ENCODE measurements around the gene PTAFR. TPM values are rescaled to one million over a fixed set of nuclear protein-coding genes. Genes with fewer than 3 reads are reported as not detected.
A peak's percentile ranks its signal among the peaks of the same experiment; 100 is the strongest.

Gene PTAFR
- total and polyA plus RNA-seq, 2 of the 4 experiments (the other 2 are of a cell fraction) = 0.17 to 0.18 TPM

GRCh38 chr1:28159680-28160079 is 16.8 kb downstream of the PTAFR start:
- TF ChIP-seq CEBPB (IDR thresholded peaks at IDR 0.05; ENCODE audit: low read depth, low read length) = no peak
- no peak for TF ChIP-seq CTCF (conservative IDR thresholded peaks at IDR 0.05; ENCODE audit: low read depth, low read length)
- TF ChIP-seq FOS (IDR thresholded peaks at IDR 0.05; ENCODE audit: low read depth, low read length) = no peak
- no peak for TF ChIP-seq SMC3 (IDR thresholded peaks at IDR 0.05; ENCODE audit: low read depth, low read length)
- TF ChIP-seq MXI1 (IDR thresholded peaks at IDR 0.05; ENCODE audit: borderline replicate concordance, low read depth, low read length) = no peak
- TF ChIP-seq MAZ (IDR thresholded peaks at IDR 0.05; ENCODE audit: borderline replicate concordance, low read depth, low read length) = no peak
- TF ChIP-seq RFX5 (IDR thresholded peaks at IDR 0.05; ENCODE audit: low read depth, low read length) = no peak
- no peak for TF ChIP-seq NFE2L2 (IDR thresholded peaks at IDR 0.05; ENCODE audit: low read depth, low read length)
- TF ChIP-seq RCOR1 (IDR thresholded peaks at IDR 0.05; ENCODE audit: insufficient replicate concordance, low read length) = no peak
- dilution Hi-C loops (cut with HindIII; ENCODE audit: low sequenced_read_pairs, unreplicated experiment) (no loop called here), intact Hi-C loops (cut with micrococcal nuclease) (loop anchor here (5.0 kb wide), 1 partner anchor 62 kb away; no protein-coding TSS in a partner anchor), in situ Hi-C loops (cut with MboI; ENCODE audit: low sequenced_read_pairs) (no loop called here)
- no peak overlapping the region for H3K23ac ChIP-seq (ENCODE audit: low read depth, low read length)
- 0 out of 2 replicates have a peak overlapping the region, but pooled peaks have one; percentile 23 for H4K91ac ChIP-seq (ENCODE audit: insufficient read depth, low read depth, low read length)
- no peak overlapping the region for H2AK5ac ChIP-seq (ENCODE audit: low read depth, low read length)
- H3K9ac ChIP-seq (ENCODE audit: low read depth, low read length) = no peak overlapping the region
- ChIA-PET POLR2A (ENCODE audit: unreplicated experiment) (interaction anchor here (0.6 kb wide), 1 partner anchor 34 kb away, joined by 3 read pairs; no protein-coding TSS in a partner anchor), CTCF (no interaction called here)
- no peaks in the 10 kb centered on the region for H3K27me3 ChIP-seq (ENCODE audit: control insufficient read depth, insufficient read depth, low read length)
- no peak for DNase-seq
- peak overlapping the region; percentile 38 for H2BK120ac ChIP-seq (ENCODE audit: low read depth, low read length)
- no TSS peak for BruUV-seq (replicated peaks)
- H3K9me1 ChIP-seq (ENCODE audit: insufficient read depth, low read length) = peaks cover 21% of the 10 kb centered on the region
- peak overlapping the region in 1 of 2 experiments; percentile 22; a peak in 1 of 4 replicates for H4K8ac ChIP-seq (ENCODE audit: low read depth in 2 of 2, low read length in 2 of 2)
- no peak overlapping the region for H3K27ac ChIP-seq (ENCODE audit: insufficient read depth, low read length)
- no peaks in the 10 kb centered on the region for H3K36me3 ChIP-seq (ENCODE audit: control insufficient read depth, insufficient read depth, low read length)
- H3K4me1 ChIP-seq (ENCODE audit: control insufficient read depth, insufficient read depth, low read length) = peaks cover 32% of the 10 kb centered on the region
- H4K20me1 ChIP-seq (ENCODE audit: insufficient read depth, low read length) = no peaks in the 10 kb centered on the region
- H2BK20ac ChIP-seq (ENCODE audit: low read depth, low read length) = no peak overlapping the region
- H3K4ac ChIP-seq (ENCODE audit: low read depth, low read length) = peak overlapping the region; percentile 39; the same call in 1 of the 2 replicates
- ATAC-seq (ENCODE audit: low read depth) = no peak
- H4K5ac ChIP-seq (ENCODE audit: low read depth, low read length) = no peak overlapping the region
- peak overlapping the region; percentile 39; the same call in 1 of the 2 replicates for H3K18ac ChIP-seq (ENCODE audit: low read depth, low read length)
- no peak overlapping the region for H2BK5ac ChIP-seq (ENCODE audit: low read depth, low read length, poor library complexity, severe bottlenecking)
- H3K14ac ChIP-seq (replicated peaks; ENCODE audit: low read depth, low read length) = no peak overlapping the region
- H3K9me3 ChIP-seq (ENCODE audit: control insufficient read depth, insufficient read depth, low read length) = no peaks in the 10 kb centered on the region
- no peak overlapping the region for H2BK15ac ChIP-seq (ENCODE audit: low read depth, low read length)
- H3K79me1 ChIP-seq (ENCODE audit: low read depth in 1 of 2, low read length in 2 of 2) = no peaks in the 10 kb centered on the region
- no peak overlapping the region for H3K56ac ChIP-seq (ENCODE audit: extremely low read depth, insufficient read depth, low read length)
- no peak overlapping the region for H2AK9ac ChIP-seq (replicated peaks; ENCODE audit: low read depth, low read length, poor library complexity)
- H3K4me2 ChIP-seq (ENCODE audit: low read depth, low read length) = no peak overlapping the region
- WGBS, 2 experiments (ENCODE audit: extremely low coverage in 2 of 2, insufficient read length in 1 of 2) = no CpG with 5 or more reads among the region's 7 CpGs
- no peak overlapping the region for H3K4me3 ChIP-seq (ENCODE audit: insufficient read depth, low read depth, low read length)
- H2AFZ ChIP-seq (replicated peaks; ENCODE audit: low read length, poor library complexity) = no peak overlapping the region
